NCI-H1436 (cell line): ENCODE data around the gene ERCC1.

Source experiments
- DNase-seq: peaks from one replicate; lab custom pipeline; 2025; lab: John Stamatoyannopoulos, UW

The ERCC1 gene

DNA sequence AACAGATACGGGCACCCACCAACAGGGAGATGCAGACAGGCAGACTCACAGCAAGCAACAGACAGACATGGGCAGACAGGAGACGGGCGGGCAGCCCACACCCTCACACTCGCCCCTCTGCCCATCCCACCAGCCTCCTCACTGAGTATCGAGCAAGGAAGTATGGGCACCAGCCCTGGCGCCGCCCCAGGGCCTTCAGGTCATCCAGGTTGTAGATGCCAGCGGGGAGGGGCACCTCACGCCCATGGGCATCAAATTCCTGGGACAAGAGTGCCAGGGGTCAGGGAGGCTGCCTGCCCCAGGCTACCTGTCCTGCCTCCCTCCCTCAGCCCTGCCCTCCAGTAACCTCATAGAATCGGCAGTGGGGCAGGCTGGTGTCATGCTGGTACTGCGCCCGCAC, 59.0 kb downstream of the ERCC1 start:
- DNase-seq, result no peak

DNA sequence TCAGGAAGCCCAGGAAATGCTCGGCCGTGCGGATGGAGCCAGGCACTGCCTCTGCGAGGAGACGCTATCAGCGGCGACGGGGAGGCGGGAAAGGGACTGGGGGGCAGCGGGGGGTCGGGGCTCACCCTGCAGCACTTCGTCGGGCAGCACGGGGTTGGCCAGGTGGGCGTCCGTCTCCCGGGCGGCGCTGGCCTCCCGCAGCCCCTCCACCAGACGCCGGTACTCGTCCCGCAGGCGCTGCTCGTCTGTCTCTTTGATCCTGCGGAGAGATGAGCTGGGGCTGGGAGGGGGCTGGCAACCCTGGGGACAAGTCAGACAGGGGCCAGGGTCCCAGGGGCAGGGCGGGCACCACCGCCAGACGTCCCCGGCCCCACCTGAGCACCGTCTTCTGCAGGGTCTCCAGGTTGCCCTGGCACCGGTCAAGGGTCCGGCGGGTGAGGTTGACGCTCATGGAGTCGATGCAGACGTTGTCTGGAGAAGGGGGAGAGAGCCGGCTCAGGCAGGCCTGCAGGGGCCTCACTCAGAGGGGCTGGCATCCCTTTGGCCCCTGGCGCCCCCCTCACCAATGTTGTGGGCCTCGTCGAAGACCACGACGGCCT, 59.8 kb downstream of the ERCC1 start:
- no peak for DNase-seq

DNA sequence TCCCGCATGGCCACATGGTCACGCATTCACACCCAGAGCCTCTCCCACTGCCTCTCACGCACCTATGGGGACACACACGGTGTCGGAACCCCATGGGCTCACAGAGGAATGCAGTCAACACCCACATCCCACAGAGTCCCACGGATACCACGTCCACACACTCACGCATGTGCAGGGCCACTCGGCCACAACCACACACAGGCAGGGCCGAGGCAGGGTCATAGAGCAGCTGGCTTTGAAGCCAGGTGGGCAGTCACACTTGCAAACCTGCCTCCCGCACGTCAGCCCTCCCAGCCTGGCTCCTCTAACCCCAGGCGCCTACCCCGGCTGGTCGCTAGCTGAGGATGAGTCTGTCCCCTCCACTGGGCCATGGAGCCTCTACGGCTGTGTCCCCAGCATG, 61.4 kb downstream of the ERCC1 start:
- DNase-seq, result no peak

DNA sequence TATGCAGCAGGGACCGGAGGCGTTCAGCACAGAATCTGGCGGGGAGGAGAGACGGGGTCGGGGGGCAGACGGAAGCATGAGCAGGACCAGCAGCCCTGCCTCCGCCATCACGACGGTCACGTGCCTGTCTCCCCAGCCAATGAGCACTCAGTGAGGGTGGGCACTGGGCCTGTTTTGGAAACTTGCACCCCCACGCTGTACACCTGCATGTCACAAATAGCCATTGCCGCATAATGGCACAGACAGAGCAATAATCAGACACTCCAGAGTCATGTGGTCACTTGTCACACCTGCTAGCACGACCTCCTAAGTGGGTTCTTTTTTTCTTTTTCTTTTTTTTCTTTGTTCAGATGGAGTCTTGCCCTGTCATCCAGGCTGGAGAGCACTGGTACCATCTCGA, 62.1 kb downstream of the ERCC1 start:
- no peak for DNase-seq

DNA sequence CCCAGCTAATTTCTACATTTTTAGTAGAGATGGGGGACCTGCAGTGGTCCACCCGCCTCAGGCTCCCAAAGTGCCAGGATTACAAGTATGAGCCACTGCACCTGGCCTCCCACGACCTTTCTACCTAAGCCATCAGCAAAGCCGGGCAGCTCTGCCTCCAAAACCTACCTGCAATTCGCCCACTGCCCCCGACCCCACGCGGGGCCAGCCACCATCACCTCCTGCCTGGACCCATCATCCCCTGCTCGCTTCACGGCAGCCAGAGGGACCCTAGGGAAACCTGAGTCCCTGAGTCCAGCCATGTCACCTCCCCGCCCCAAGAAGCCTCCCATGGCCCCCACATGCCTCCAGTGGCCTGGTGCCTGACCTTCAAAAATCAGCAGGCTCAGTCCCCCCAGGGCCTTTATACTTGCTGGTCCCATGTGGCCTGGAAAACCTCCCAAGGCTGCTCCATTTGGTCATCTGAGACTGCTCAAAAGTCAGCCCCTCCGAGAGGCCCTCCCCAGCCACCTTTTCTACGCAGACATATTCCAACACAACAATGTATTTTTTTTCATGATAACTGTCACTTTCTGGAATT, 65.4 kb downstream of the ERCC1 start:
- DNase-seq, result no peak

DNA sequence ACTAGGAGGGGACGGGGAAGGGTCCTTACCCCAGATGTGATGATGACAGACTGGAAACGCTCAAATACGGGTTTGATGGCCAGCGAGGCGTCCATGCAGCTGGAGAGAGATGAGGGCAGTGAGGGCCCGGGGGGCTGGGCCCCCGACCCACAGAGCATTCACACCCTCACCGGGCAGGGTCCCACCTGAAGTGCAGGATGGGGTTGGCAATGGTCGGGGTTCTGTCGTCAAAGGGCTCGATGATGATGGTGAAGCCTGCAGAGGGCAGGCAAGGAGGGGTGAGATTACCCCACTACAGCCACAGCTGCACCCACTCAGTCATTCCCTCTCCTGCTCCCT, 66.3 kb downstream of the ERCC1 start:
- no peak for DNase-seq
